Retinal pigment epithelial cell (primary cell): ENCODE data around the gene KNCN.
A peak's percentile ranks its signal among the peaks of the same experiment; 100 is the strongest.

Source experiments
- DNase-seq: peaks from one replicate; pipeline ENCODE4 v3.0.0-alpha.2; 2010; ENCODE audit warnings: low read depth
- H3K4me3 ChIP-seq: 2 replicates; pipeline ENCODE4 v1.5.1; 2011; ENCODE audit warnings: mild to moderate bottlenecking, low read length, control low read depth, moderate library complexity
- CTCF ChIP-seq: conservative IDR thresholded peaks from 2 replicates; pipeline ENCODE4 v1.5.1; 2011; ENCODE audit warnings: low read depth, low read length, control low read depth, inconsistent platforms

The KNCN gene

GRCh38 chr1:46520063-46520911 lies 31.2 kb downstream of the KNCN start:
- H3K4me3 ChIP-seq: peak overlapping the region; percentile 21
- DNase-seq: peak; percentile 91
- TF ChIP-seq CTCF: no peak

GRCh38 chr1:46519209-46519608 lies 32.2 kb downstream of the KNCN start:
- no peak for DNase-seq
- no peak overlapping the region for H3K4me3 ChIP-seq
- no peak for TF ChIP-seq CTCF

- no peak for TF ChIP-seq CTCF
- DNase-seq: no peak
- H3K4me3 ChIP-seq: no peak overlapping the region
Observed at GRCh38 chr1:46517932-46518498, 33.4 kb downstream of the KNCN start.

GRCh38 chr1:46517010-46517600 lies 34.3 kb downstream of the KNCN start:
- DNase-seq: no peak
- H3K4me3 ChIP-seq: no peak overlapping the region
- no peak for TF ChIP-seq CTCF

- no peak for TF ChIP-seq CTCF
- no peak for DNase-seq
- no peak overlapping the region for H3K4me3 ChIP-seq
Observed at GRCh38 chr1:46516200-46516950, 35.1 kb downstream of the KNCN start.

GRCh38 chr1:46515576-46515975 lies 35.9 kb downstream of the KNCN start:
- TF ChIP-seq CTCF: no peak
- no peak for DNase-seq
- H3K4me3 ChIP-seq: no peak overlapping the region
